Measurements from ENCODE around the gene MSL1.

DNA sequence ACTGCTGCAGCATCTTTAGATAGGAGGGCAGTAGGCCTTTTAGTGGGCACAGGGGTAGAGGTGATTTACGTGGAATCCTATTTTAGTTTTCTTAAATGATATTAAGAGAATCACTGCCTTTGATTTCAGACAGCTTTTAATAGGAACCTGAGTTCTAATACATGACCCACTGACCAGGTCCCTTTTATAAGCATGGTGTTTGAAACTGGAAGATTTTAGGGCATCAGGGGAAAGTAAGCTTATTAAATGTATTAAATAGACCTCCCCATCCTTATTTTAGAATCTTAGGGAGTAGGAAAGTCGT, 2.0 kb downstream of the MSL1 start:
- TF ChIP-seq, protein P1, sequence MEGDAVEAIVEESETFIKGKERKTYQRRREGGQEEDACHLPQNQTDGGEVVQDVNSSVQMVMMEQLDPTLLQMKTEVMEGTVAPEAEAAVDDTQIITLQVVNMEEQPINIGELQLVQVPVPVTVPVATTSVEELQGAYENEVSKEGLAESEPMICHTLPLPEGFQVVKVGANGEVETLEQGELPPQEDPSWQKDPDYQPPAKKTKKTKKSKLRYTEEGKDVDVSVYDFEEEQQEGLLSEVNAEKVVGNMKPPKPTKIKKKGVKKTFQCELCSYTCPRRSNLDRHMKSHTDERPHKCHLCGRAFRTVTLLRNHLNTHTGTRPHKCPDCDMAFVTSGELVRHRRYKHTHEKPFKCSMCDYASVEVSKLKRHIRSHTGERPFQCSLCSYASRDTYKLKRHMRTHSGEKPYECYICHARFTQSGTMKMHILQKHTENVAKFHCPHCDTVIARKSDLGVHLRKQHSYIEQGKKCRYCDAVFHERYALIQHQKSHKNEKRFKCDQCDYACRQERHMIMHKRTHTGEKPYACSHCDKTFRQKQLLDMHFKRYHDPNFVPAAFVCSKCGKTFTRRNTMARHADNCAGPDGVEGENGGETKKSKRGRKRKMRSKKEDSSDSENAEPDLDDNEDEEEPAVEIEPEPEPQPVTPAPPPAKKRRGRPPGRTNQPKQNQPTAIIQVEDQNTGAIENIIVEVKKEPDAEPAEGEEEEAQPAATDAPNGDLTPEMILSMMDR (IDR thresholded peaks at IDR 0.05), result no peak
- TF ChIP-seq POLR2A (IDR thresholded peaks at IDR 0.05), result no peak
